ENCODE results near the gene CYTH4. TPM values are rescaled to one million over a fixed set of nuclear protein-coding genes. Genes with fewer than 3 reads are reported as not detected.

CYTH4 gene
- total RNA-seq, 4 donors from 2014 or later, result 3.8 to 12.2 (median 5.9) TPM

GRCh38 chr22:37354670-37355069, 72.4 kb downstream of the CYTH4 start:
- no peak overlapping the region for H3K4me3 ChIP-seq
- no peaks in the 10 kb centered on the region for H3K27me3 ChIP-seq
- no peaks in the 10 kb centered on the region for H3K9me3 ChIP-seq
- no peak for DNase-seq
- no peaks in the 10 kb centered on the region for H3K36me3 ChIP-seq
- no peaks in the 10 kb centered on the region for H3K4me1 ChIP-seq
- H3K27ac ChIP-seq, result no peak overlapping the region
- TF ChIP-seq POLR2A (IDR thresholded peaks at IDR 0.05), result no peak
- no peak for TF ChIP-seq CTCF (IDR thresholded peaks at IDR 0.05)
- intact Hi-C loops (cut with DNase I; ENCODE audit: low total_unique reads), result no loop called here

- Histone ChIP-seq H3K4me1 (no peaks in the 10 kb centered on the region), H3K27me3 (no peaks in the 10 kb centered on the region), H3K36me3 (no peaks in the 10 kb centered on the region), H3K27ac (no peak overlapping the region), H3K4me3 (no peak overlapping the region), H3K9me3 (no peaks in the 10 kb centered on the region)
- DNase-seq, result no peak
- intact Hi-C loops (cut with DNase I; ENCODE audit: low total_unique reads), result no loop called here
- TF ChIP-seq POLR2A (IDR thresholded peaks at IDR 0.05) (no peak), CTCF (IDR thresholded peaks at IDR 0.05) (no peak)
Observed at GRCh38 chr22:37355174-37355573, 72.9 kb downstream of the CYTH4 start.

- Histone ChIP-seq H3K36me3 (no peaks in the 10 kb centered on the region), H3K27me3 (no peaks in the 10 kb centered on the region), H3K4me3 (no peak overlapping the region), H3K27ac (no peak overlapping the region), H3K4me1 (no peaks in the 10 kb centered on the region), H3K9me3 (no peaks in the 10 kb centered on the region)
- TF ChIP-seq CTCF (IDR thresholded peaks at IDR 0.05), result no peak
- no peak for TF ChIP-seq POLR2A (IDR thresholded peaks at IDR 0.05)
- intact Hi-C loops (cut with DNase I; ENCODE audit: low total_unique reads), result no loop called here
- DNase-seq, result no peak
Observed at GRCh38 chr22:37356922-37357321, 74.6 kb downstream of the CYTH4 start.

- Histone ChIP-seq H3K27me3 (no peaks in the 10 kb centered on the region), H3K9me3 (no peaks in the 10 kb centered on the region), H3K4me1 (no peaks in the 10 kb centered on the region), H3K4me3 (no peak overlapping the region), H3K27ac (no peak overlapping the region), H3K36me3 (no peaks in the 10 kb centered on the region)
- no peak for DNase-seq
- TF ChIP-seq CTCF (IDR thresholded peaks at IDR 0.05) (no peak), POLR2A (IDR thresholded peaks at IDR 0.05) (no peak)
- intact Hi-C loops (cut with DNase I; ENCODE audit: low total_unique reads), result no loop called here
Observed at GRCh38 chr22:37357446-37358075, 75.3 kb downstream of the CYTH4 start.

- Histone ChIP-seq H3K36me3 (no peaks in the 10 kb centered on the region), H3K4me1 (no peaks in the 10 kb centered on the region), H3K27me3 (no peaks in the 10 kb centered on the region), H3K4me3 (no peak overlapping the region), H3K27ac (no peak overlapping the region), H3K9me3 (no peaks in the 10 kb centered on the region)
- intact Hi-C loops (cut with DNase I; ENCODE audit: low total_unique reads), result no loop called here
- no peak for TF ChIP-seq CTCF (IDR thresholded peaks at IDR 0.05)
- TF ChIP-seq POLR2A (IDR thresholded peaks at IDR 0.05), result no peak
- no peak for DNase-seq
Observed at GRCh38 chr22:37358386-37358785, 76.1 kb downstream of the CYTH4 start.

Data from uterus (tissue), 4 donors.